Measurements from ENCODE around the gene ABHD14A.

- TF ChIP-seq CTCF (IDR thresholded peaks at IDR 0.05): no peak
- TF ChIP-seq POLR2A (IDR thresholded peaks at IDR 0.05): no peak
Measured at GRCh38 chr3:52029535-52029934, 54.7 kb downstream of the ABHD14A start.

Measured in testis (tissue), 2 donors.